Measurements from ENCODE around the gene PGAM2.
"Not testable (repeated sequence)": the region's sequence is repeated elsewhere in the genome, so short reads cannot be mapped to it uniquely, and the experiment has no call there.

DNA sequence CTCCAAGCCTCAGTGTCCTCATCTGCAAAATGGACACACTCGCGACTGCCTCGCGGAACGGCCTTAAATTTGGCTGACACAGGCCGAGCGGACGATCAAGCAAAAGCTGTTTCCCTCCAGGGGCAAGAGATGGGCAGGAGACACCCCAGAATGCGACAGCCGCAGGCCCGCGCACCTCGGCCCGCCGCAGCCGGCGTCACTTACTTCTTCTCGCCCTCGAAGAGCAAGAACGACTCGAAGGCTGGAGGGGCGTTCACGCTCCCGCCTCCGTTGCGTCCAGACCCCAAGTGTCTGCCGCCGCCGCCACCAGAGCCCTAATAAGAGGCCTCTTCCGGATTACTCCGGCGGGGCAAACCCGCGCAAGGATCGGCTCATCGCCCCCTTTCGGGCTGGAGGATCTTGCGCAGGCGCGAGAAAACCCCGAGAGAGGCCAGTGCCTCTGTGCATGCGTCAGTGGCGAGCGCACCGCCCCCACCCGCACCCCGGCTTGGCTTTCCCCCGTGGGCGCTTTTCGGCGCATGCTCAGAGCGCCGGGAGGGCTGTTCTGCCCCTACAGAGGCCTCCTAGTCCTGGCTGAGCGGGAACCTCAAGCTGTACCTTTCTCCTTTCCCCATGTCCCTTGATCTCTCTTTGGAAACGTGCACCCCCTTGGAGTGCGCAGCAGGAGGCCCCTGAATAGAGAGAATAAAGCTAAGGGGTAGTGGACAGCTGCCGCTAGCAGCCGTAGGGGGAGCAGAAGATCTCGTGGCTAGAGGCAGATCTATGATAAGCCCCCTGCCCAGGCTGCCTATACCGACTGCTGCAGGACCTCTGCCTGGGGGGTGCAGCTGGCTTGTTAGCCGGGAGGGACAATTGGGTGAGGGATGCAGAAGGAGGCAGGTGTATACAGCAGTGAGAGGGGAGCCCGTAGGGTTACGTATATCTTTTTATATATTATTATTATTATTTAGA is 46.2 kb downstream of the PGAM2 start:
- TF ChIP-seq, protein P1, sequence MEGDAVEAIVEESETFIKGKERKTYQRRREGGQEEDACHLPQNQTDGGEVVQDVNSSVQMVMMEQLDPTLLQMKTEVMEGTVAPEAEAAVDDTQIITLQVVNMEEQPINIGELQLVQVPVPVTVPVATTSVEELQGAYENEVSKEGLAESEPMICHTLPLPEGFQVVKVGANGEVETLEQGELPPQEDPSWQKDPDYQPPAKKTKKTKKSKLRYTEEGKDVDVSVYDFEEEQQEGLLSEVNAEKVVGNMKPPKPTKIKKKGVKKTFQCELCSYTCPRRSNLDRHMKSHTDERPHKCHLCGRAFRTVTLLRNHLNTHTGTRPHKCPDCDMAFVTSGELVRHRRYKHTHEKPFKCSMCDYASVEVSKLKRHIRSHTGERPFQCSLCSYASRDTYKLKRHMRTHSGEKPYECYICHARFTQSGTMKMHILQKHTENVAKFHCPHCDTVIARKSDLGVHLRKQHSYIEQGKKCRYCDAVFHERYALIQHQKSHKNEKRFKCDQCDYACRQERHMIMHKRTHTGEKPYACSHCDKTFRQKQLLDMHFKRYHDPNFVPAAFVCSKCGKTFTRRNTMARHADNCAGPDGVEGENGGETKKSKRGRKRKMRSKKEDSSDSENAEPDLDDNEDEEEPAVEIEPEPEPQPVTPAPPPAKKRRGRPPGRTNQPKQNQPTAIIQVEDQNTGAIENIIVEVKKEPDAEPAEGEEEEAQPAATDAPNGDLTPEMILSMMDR (CRISPR knock-in tag; IDR thresholded peaks at IDR 0.05): peak; percentile 96
- TF ChIP-seq GABPA (IDR thresholded peaks at IDR 0.05; ENCODE audit: low read depth, low read length): peak; percentile 63
- TF ChIP-seq GABPA (CRISPR knock-in tag; IDR thresholded peaks at IDR 0.05; ENCODE audit: low read depth): peak; percentile 92
- not testable (repeated sequence) for TF ChIP-seq ZNF207 (IDR thresholded peaks at IDR 0.05; ENCODE audit: borderline replicate concordance); KAT2B (IDR thresholded peaks at IDR 0.05; ENCODE audit: borderline replicate concordance, low read depth, low read length); JUND (CRISPR knock-in tag; IDR thresholded peaks at IDR 0.05); ZBTB42 (CRISPR knock-in tag; IDR thresholded peaks at IDR 0.05)
- TF ChIP-seq, protein P2, sequence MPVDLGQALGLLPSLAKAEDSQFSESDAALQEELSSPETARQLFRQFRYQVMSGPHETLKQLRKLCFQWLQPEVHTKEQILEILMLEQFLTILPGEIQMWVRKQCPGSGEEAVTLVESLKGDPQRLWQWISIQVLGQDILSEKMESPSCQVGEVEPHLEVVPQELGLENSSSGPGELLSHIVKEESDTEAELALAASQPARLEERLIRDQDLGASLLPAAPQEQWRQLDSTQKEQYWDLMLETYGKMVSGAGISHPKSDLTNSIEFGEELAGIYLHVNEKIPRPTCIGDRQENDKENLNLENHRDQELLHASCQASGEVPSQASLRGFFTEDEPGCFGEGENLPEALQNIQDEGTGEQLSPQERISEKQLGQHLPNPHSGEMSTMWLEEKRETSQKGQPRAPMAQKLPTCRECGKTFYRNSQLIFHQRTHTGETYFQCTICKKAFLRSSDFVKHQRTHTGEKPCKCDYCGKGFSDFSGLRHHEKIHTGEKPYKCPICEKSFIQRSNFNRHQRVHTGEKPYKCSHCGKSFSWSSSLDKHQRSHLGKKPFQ (CRISPR knock-in tag; IDR thresholded peaks at IDR 0.05; ENCODE audit: insufficient replicate concordance): not testable (repeated sequence)

All from HepG2 (cell line).